ENCODE results near the gene MEX3C.

MEX3C gene

DNA sequence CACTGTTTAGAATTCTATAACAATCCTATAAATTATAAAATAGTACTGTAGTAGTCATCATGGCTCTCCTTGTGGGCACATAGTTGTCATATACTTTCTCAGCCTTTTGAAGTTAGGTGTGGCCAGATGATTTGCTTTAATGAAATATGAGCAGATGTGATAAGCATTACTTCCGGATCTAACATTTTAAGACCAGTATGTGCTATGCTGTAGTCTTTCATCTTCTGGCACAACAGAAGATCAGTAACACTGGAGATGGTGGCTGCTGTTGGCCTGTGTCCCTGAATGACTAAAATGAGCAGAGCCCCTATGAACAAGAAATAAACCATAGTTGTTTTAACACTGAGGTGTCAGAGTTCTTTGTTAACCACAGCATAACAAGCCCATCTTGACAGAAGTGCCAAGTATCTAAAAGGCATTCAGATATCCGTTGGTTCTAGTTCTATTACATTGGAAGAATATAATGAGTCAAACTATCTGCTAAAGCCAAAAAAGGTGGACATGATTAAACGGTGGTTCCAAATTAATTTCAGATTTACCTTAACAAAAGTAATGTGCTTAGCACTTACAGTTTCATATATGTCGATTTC, 6.3 kb downstream of the MEX3C start:
- ATAC-seq: peak; percentile 68
- DNase-seq: no peak

DNA sequence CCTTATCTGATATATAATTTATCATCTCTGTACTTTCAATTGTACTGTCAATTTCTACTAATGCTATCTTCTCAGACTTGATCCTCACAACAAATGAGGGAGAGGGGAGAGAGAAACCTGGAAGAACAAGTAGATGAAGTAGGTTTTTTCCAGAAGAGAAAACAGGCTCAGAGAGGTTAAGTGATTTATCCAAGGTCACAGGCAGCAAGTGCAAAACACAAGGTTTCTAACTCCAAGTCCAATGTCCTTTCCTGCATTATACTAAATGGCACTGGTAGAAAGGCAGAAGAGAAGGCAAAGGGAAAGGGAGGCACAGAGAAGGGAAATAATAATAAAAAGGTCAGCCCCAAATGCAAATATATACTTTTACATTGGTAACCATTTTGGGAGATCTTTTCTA, 7.5 kb downstream of the MEX3C start:
- ATAC-seq: no peak
- no peak for DNase-seq

DNA sequence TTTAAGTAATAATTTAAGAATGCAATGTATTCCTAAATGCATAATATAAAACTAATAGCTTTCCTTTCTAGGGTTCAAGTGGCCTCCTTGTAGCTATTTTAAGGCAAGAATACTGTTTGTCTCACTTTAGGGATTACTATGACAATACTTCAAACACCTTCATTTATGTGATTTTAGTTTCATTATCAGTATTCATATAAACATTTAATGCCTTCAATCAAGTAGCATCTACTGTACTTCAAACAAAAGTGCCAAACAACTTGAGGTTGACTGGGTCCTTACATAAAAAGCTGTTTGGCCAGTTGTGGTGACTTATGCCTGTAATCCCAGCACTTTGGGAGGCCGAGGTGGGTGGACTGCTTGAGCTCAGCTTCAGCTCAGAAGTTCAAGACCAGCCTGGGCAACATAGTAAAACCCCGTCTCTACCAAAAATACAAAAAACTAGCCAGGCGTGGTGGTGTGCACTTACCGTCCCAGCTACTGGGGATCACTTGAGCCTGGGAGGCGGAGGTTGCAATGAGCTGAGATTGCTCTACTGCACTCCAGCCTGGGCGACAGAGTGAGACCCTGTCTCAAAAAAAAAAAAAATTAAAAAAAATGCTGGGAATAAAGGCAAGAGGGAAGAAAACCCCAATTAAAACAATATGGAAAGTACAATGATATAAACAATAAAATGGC, 9.3 kb downstream of the MEX3C start:
- DNase-seq (no peak), ATAC-seq (no peak)

DNA sequence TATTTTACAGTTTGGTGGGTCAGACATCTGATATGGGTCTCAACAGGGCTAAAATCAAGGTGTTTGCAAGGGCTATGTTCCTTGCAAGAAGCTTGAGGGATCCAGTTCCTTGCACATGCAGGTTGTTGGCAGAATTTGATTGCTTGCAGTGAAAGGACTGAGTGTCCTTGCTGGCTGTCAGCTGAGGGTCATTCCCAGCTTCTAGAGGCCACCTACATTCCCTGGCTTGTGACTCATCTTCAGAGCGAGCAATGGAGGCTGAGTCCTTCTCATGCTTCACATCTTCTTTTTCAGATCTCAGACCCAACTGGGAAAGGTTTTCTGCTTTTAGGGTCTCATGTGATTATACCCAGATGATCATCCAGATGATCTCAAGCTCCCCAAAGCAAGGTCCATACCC, 12.4 kb downstream of the MEX3C start:
- ATAC-seq (no peak), DNase-seq (no peak)

DNA sequence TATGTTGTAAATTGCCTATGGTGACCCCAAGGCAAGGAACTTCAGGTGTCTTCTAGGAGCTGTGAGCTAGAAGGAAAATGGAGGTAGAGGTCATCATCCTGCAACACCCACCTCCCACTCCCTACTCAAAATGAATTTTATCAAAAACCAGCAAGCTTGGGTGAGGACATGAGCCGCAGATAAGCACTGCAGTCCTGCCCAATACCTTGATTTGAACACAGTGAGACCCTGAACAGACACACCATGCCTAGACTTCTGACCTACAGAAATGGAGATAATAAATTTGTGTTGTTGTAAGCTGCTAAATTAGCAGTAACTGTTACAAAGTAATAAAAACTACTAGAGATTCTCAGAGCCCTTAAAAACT, 13.4 kb downstream of the MEX3C start:
- no peak for DNase-seq
- ATAC-seq: no peak

DNA sequence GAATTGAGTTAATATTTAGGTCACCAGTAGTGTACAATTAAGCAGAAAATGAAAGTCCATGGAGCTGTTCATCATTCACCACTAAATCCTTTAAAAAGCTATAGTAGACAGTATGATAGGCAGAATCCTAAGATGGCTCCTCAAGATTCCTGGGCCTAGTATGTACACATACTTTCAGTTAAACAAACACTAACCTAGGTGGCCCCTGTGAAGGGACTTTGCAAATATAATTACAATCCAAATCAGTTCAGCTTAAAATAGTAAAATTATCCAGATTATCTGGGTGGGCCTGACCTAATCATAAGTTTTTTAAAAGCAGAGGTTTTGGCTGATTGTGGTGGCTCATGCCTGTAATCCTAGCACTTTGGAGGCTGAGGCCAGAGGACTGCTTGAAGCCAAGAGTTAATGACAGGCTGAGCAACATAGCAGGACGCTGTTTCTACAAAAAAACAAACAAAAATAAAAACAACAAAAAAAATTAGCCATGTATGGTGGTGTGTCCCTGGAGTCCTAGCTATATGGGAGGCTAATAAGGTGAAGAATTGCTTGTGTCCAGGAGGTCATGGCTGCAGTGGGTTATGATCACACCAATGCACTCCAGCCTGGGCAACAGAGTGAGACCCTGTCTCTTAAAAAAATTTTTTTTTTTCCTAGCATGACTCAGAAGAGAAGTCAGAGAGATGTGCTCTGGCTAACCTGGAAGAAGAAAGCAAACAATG, 13.9 kb downstream of the MEX3C start:
- no peak for DNase-seq
- ATAC-seq: peak; percentile 36

DNA sequence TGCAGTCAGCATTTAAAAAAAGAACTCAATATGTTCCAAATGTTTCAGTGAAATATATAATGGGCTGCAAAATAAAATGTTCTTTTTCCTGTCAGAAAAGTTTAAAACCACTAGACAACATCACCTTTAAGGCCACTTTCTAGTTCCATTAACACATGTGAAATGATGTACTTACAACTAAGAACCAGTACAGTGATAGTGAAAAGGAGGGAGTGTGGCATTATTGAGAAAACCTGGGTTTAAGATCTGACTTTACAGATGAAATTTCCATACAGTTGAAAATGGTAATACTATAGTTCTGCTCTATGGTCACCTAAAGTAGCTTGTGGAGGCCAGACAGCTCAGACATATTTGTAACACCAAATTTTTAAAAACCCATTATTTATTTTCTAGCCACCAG, 14.7 kb downstream of the MEX3C start:
- DNase-seq (no peak), ATAC-seq (peak; percentile 66)

DNA sequence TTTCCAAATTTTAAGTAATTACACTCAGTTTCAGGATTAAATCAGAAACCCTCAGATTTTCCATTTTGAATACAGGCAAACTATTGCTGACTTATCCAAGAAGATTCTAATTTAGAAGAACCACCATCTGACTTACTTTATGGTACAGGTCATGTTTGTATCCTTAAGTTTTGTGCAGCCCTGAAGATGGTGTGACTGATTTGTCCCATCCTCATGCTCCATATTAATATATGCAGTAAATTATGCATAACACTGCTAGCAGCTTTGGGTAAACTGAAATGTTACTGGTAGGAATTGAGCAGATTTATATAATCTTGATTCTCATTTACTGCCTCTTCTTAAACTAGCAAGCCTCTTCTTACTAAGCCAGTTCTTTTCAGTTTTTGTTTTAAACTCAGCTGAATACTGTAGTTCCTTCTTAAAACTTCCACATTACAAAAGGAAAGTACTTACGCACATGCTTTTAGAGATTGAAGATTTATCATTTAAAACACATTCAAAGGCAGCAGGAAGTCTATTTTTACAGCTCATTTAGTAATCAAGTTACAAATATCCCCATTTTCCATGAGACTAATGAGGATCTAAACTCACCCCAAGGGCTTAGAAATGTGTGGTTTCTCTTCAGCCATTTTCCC, 25.7 kb downstream of the MEX3C start:
- ATAC-seq (peak; percentile 88), DNase-seq (no peak)

DNA sequence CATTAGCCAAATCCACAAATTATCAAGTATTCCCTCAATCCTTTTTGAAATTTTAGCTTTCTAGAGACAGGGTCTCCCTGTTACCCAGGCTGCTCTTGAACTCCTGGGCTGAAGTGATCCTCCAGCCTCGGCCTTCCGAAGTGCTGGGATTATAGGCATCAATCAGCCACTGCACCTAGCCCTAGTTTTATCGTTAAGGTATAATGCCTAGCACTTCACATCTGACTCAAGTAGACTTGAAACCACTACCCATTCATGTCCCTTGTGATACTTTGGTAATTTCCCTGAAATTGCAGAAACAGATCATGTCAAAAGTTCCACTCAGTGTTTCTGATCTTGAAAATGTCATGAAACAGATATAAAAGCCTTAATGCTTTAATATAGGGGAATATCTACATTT, 26.3 kb downstream of the MEX3C start:
- peak; percentile 93 for ATAC-seq
- DNase-seq: no peak

DNA sequence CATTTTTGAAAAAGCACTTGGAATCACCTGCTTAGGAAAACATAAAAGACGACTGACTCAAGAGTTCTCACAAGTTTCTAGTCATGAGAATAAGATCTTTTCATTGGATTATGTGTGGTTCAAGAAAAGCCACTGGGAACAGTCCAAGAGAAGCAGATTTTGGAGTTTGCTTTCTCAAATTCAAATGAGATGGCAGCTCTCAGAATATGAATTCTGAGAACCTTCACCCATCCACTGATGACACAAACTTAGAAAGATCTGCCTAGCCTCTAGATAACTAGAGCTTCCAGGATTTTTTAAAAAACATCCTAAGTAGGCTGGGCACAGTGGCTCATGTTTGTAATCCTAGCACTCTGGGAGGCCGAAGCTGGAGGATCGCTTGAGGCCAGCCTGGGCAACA, 26.8 kb downstream of the MEX3C start:
- DNase-seq: no peak
- ATAC-seq: no peak

DNA sequence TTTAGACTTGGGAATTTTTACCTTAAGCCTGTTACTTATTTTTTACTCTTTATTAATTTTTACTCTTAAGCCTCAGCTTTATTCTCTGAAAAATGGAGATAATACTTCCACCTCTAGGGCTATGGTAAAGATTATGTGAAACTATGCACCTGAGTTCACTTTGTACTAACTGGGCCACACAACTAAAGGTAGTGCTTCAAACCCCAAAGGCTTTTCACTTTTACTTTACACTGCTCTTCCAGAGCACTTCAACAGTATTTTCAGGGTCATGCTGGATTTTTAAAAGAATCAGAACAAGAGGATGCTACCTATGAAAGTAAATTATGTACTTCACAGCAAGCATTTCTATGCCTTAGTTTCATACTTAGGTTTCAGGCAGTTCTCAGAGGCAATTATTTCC, 27.8 kb downstream of the MEX3C start:
- DNase-seq: no peak
- no peak for ATAC-seq

DNA sequence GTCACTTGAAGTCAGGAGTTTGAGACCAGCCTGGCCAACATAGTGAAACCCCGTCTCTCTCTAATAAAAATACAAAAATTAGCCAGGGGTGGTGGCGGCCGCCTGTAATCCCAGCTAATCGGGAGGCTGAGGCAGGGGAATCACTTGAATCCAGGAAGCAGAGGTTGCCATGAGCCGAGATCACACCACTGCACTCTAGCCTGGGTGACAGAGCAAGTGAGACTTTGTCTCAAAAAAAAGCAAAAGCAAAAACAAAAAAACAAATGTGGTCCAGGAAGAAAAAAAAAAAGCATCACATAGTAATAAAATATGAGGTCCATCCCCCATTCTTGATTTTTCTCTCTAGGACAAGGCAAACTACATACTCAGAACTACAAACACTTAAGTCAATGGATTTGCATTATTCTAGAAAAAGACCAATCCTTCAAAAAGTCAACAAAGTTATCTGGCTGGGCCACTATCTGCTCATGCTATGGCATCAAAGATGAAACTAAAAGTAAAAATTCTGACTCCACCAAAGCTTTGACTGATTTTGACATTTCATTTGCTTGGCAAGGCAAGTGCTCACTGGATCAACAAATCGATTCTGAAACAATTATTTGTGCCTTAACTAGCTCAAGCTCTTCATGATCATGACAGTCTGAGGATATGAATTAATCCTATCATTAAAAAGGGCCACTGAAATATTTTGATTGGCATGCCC, 28.4 kb downstream of the MEX3C start:
- no peak for DNase-seq
- ATAC-seq: no peak

DNA sequence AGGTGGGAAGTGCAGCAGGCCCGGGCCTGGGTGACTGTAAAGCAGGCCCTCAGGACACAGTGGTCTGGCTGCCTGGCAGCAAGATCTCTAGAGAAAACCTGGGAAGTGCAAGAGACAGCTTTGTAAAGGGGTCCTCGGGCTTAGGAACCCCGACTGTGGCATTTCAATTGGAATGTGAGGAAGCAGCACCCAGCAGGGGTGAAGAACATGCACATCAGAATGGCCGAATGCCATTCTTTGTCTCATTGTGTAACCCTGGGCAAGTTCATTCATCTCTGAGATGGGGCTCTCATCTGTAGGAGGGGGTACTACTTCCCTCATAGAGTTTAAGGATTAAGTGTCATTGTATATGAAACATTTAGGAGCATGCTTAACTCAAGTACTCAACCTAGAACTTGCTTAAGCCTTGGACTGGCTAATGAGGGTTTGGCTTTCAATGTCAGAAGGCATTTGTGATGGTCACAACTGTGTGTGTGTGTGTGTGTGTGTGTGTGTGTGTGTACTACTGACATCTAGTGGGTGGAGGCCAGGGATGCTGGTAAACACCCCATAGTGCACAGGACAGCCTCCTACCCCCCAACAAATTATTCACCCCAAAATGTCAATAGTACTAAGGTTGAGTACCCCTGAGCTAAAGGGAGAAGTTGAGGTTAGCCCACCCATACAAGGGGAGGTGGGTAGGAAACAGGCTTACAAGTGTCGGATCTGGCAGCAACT, 29.3 kb downstream of the MEX3C start:
- DNase-seq (no peak), ATAC-seq (no peak)

DNA sequence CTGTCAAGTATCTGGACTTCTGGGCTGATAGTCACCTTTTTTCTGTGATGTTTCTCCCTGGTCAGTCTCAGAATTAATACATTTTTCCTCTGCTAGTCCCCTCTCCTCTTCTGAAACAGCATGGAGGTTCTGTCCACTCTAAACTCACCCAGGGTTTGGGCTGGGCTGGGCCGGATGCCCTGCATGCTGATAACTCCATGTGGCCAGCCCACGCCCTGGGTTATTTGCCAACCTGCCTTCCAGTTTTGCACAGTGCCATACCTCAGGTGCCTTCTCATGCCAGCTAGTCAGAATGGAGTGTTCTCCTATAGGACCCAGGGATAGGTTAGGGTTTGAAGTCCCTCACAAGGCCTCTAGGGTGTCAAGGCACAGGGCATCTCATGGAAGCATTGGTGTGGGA, 32.2 kb downstream of the MEX3C start:
- ATAC-seq (no peak), DNase-seq (no peak)

DNA sequence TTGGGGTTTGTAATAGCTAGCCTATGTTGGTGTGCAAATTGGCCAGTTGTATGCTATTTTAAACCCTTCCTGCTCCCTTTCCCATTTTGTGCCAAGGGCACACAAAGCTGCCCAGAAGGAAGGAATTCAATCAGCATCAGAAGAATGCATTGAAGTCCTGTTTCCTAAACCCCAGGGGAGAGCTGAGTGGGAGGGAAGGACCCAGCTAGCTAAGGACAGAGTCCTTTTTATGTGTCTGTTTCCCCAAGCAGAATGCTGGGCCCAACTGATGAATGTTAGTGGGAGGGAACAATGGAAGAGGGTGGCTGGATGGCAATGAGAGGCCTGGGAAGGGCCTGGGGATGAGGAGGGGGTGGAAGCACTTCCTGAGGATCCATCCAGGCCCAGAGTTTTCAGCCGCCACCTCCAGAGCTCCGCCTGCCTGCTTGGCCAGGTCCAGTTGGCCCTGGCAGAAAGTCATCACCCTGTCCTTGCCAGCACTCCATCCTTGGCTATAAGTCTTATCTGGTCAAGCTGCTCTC, 32.7 kb downstream of the MEX3C start:
- no peak for ATAC-seq
- no peak for DNase-seq

DNA sequence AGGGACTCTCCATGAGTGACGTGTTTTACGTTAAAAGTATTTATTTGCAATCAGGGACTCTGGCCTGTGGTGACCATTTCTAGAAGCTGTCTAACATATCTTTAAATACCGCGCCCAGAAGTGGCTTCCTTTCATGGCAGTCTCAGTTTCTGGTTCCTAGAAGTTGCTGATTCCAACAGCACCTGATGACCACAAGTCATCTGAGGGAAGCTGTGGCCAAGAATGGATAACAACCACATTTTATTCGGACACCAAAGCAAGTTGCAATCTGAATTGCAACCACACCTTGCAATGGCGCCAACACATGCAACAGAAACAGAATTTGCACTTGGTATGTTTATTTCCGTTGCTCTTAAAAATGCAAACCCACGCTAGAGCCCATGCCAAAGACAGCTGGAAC, 33.1 kb downstream of the MEX3C start:
- no peak for DNase-seq
- no peak for ATAC-seq

DNA sequence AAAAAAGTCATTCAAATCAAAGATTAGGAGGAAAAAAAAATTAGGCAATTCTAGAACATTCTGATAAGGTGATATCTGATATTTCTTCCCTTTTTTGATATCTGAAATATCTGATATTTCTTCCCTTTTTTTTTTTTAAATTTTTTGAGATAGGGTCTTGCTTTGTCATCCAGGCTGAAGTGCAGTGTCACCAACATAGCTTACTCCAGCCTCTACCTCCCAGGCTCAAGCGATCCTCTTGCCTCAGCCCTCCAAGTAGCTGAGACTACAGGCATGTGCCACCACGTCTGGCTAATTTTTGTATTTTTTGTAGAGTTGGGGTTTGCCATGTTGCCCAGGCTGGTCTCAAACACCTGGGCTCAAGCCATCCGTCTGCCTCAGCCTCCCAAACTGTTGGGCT, 33.9 kb downstream of the MEX3C start:
- ATAC-seq: no peak

DNA sequence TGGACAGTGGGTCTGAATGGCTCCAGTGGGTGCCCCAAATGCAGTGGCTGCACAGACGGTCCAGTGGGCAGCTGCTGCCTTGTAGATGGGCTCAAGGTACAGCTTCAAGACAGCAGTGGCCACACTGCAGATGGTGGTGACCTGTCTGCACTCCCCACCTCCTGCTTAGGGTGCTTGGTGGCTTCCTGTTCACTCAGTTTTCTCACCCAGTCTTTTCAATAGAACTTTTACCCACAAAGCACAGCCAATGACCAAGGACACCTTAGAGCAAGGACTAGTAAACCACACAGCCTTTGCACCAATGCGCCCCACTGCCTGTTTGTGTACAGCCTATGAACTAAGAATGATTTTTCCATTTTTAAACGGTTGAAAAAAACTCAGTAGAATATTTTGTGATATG, 34.9 kb downstream of the MEX3C start:
- ATAC-seq: no peak
- DNase-seq: no peak

More for the DNA sequence above, 33.9 kb downstream of the MEX3C start:
- DNase-seq: no peak

DNA sequence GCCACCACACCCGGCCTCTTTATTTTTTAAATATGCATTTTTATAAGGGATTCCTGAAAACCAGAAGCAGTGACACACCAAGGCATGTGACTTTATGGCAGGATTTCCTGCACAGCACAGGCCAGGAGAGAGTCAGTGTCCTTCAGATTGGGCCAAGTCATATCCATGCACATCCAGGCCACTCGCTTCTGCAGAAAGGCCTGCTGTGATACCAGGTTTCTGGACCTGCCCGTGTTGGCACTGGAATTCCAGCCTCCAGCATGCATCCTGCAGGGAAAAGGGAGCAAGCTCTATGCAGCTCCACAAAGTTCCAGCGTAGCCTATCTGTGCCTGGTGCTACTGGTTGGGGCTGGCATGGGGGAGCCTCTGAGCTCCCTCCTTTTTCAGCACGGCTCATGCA, 36.8 kb downstream of the MEX3C start:
- ATAC-seq (no peak), DNase-seq (no peak)

DNA sequence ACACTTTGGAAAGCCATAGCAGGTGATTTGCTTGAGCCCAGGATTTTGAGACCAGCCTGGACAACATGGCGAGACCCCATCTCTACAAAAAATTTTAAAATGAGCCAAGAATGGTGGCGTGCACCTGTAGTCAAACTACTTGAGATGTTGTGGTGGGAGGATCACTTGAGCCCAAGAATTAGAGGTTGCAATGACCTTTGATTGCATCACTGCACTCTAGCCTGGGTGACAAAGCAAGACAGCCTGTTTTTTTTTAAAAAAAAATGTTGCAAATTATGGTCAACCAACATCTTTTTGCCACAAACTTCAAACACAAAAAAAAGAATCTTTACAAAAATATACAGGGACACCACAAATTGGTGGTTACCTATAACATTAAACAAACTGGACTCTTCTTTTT, 40.3 kb downstream of the MEX3C start:
- ATAC-seq (no peak), DNase-seq (no peak)

DNA sequence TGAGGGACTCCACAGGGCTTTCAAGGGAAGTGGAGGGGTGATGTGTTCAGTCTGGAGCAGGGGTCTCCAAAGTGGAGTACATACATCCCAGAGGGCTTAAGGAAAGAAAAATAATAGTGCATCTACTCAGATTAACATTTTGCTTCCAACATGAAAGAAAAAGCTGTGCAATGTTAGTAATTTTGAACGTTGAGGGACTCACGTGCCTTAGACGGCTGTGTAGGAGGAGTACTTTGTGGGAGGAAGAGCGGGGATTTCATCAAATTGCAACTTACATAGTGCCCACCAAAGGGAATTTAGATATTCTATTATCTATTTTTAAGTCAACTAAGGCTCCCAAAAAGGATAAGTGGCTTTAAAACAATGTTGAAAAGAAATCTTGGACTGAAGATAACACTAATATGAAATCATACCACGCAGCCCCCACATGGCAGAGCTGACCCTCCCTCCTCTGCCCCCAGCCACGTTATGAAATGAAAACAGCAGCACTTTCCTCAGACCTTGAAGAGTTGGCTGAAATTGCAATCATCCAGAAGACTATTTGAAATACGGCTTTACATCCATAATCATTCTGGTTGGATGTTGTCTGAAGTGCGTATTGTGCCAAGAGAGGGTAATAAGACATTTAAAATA, 42.9 kb downstream of the MEX3C start:
- no peak for ATAC-seq

More for the DNA sequence above, 42.9 kb downstream of the MEX3C start:
- no peak for DNase-seq

Measured in stimulated activated naive CD8-positive, alpha-beta T cell treated with anti-CD3 and anti-CD28 coated beads, Interleukin-15, Interleukin-2, amounts not matched to agents 100 U/mL and 50 U/mL, for 24 hours (primary cell).